Ramos (cell line): ENCODE measurements around the gene MALRD1.
"Not testable (repeated sequence)": the region's sequence is repeated elsewhere in the genome, so short reads cannot be mapped to it uniquely, and the experiment has no call there.

ENCODE experiments used
- in situ Hi-C: fragments of 300-500 bp; cut with MboI; formaldehyde crosslinking; loops from one replicate; pipeline ENCODE4 v1.14.3; 2022; ENCODE audit warnings: low sequenced_read_pairs; ENCODE audit not compliant: unreplicated experiment

Gene MALRD1

DNA sequence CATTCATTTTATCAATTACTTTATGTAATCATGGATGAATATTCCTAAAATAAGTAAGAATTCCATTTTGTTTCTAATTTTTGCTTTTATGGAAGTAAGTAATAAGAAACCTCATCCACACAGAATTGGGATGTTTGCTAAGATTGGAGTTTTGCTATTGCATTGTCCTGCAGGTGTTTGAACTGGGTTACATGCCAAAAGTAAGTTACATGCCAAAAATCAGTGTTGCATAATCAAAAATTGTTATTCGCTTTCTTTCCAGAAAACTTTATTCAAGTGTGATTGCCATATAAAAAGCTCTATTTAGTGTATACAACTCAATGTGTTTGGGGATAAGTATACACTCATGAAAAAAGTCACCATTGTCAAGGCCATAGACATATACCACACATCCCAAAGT is 420.9 kb downstream of the MALRD1 start:
- in situ Hi-C loops = no loop called here

- in situ Hi-C loops = no loop called here
Measured at GRCh38 chr10:19479854-19480253, 431.3 kb downstream of the MALRD1 start.

GRCh38 chr10:19480353-19480752 is 431.8 kb downstream of the MALRD1 start:
- in situ Hi-C loops = no loop called here

DNA sequence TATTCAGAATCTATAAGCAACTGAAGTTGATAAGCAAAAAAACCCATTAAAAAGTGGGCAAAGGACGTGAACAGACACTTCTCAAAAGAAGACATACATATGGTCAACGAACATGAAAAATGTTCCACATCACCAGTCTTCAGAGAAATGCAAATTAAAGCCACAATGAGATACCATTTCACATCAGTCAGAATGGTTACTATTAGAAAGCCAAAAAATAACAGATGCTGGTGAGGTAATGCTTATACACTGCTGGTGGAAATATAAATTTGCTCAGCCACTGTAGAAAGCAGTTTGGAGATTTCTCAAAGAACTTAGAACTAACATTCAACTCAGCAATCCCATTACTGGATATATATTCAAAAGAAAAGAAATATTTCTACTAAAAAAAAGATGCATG is 434.8 kb downstream of the MALRD1 start:
- in situ Hi-C loops = no loop called here

DNA sequence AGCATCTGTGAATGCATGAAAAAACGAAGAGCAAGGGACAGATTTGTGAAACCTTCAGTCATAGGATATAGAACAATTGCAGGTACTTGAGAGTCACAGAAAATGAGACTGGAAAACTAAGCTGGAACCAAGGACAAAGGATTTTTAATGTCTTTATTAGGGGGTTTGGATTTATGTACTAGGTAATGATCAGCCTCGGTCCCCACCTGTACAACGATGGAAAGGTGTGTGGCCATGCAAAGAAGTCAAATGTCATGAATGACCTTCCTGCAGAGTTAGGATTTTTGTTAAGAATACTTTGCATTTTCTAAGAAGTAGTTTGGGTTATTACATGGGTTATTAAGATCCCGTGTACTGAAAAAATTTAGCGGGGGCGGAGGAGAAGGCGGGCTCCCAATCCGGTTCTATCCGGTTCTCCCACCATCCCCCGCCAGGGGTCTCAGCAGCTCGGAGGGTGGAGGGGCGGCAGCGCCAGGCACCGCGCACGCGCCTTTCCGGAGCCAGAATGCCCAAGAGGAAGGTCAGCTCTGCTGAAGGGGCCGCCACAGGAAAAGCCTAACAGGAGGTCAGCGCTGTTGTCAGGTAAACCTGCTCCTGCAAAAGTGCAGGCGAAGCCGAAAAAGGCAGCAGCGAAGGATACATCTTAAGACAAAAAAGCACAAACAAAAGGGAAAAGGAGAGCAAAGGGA is 440.1 kb downstream of the MALRD1 start:
- in situ Hi-C loops = no loop called here

- in situ Hi-C loops = no loop called here
Measured at GRCh38 chr10:19491166-19491565, 442.6 kb downstream of the MALRD1 start.

DNA sequence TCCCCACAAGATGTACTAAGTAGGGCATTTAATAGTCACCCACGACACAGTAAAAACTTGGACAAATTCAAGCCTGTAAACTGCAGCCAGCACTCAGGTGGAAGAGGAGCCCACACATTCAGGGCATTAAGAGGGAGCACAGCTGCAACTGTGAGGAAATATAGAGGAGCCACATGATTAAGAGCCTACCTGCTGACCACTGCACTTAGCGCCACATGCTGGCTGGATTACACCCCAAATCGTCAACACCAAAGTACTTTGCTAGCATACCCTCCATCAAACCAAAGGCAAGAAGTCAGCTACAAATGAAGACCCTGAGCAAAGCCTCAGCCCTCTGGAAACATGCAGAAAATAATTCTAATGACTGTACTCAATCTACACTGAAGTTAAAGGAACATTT is 445.3 kb downstream of the MALRD1 start:
- in situ Hi-C loops = no loop called here

DNA sequence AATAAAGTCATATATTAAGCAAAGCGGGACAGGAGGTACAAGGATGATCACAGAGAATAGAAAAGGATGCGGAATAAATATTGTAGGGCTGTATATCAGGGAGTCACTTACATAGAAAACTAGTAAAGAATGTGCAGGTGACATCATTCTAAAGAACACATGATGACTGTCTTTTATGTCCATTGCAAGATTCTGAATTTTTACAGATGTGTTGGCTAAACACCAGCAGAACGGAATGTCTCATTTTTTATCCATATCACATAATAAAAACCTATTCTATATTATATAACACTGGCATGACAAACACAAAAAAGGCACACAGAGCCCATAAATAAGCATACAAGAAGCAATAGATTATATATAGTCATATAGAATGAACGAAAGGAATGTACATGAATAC is 448.4 kb downstream of the MALRD1 start:
- in situ Hi-C loops = no loop called here

DNA sequence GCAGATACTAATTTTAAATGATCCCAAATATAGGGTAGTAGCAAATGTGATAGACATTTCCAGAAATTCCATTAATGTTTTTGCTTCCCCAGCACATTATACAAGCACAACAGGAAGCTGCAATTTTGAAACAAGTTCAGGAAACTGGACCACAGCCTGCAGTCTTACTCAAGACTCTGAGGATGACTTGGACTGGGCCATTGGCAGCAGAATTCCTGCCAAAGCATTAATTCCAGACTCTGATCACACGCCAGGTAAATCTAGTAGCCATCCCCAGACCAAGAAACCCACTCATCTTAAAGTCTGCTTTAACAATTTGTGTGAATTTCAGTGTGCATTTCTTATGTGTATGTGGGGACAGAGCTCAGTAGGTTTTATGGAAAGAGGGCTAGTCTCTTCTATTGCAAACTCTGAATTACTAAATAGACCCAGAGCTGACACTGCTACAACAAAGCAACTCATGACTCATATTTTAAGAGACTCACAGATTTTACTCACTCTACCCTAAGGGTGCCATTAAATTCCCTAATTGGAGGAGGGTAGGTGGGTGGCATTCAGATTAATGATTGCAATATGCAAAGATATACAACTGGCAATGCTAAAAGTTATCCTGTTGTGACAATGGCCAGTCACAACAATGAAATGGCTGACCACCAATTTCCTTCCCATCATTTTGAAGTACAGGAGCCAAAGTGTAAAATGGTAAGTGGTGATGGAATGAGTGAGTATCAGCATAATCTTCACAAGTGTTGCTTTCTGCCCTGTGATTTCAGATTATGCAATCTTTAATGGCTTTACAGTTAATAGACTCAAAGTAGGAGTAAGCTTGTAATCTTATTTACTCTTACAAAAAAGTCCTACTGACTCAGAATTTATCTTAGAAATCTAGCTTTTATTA is 450.0 kb downstream of the MALRD1 start:
- in situ Hi-C loops = no loop called here

DNA sequence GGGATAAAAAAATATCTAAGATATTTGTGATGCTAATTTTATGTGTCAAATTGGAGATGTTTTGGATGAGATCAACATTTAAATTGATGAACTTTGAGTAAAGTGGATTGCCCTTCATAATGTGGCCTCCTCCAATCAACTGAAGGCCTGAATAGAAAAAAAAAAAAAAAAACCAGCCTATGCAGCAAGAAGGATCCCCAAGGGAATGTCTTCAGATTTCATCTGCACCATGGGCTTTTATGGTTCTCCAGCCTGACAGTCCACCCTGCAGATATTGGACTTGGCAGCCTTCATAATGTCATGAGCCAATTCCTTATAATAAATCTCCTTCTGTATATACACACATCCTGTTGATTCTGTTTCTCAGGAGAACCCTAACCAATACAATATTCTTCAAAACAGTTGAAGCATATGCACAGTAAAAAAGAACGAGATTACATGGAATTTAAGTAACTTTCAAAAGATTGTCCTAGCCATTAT is 450.7 kb downstream of the MALRD1 start:
- in situ Hi-C loops = no loop called here

DNA sequence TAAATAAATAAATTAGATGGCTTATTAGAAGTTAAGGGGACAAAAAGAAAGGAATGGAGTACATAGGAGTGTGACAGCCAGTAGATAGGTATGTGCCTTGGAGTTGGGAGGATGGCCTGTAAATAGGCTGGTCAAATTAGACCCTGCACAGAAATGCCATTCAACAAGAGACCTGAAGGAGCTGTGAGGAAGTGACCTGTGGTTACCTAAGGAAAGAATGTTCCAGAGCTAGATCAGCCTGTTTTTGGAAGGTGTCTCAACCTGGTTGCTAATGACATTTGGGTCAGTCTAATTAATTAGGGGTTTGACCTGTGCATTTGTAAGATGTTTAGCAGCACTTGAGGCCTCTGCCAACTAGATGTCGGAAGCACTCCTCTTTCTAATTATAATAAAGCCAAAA is 452.4 kb downstream of the MALRD1 start:
- in situ Hi-C loops = no loop called here

GRCh38 chr10:19505320-19506312 is 457.0 kb downstream of the MALRD1 start:
- in situ Hi-C loops = no loop called here

GRCh38 chr10:19510005-19510732 is 461.6 kb downstream of the MALRD1 start:
- in situ Hi-C loops = not testable (repeated sequence)

DNA sequence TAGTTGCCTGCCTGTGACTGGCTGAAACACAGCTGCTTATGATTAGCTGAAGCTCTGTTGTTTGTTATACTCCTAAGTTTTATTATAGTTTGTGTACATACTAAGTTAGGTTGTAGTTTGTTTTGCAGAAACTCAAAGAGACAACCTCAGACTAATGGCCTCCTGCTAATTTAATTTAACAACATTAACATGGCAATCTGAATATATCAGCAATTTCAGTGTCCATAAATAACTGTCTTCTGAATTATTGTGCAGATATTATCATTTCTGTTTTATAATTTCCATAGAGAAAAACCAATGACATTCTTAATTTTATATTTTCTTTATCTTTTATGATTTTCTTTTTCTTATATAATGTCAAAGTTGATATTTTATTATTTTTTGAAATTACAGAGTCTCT is 469.5 kb downstream of the MALRD1 start:
- in situ Hi-C loops = no loop called here

DNA sequence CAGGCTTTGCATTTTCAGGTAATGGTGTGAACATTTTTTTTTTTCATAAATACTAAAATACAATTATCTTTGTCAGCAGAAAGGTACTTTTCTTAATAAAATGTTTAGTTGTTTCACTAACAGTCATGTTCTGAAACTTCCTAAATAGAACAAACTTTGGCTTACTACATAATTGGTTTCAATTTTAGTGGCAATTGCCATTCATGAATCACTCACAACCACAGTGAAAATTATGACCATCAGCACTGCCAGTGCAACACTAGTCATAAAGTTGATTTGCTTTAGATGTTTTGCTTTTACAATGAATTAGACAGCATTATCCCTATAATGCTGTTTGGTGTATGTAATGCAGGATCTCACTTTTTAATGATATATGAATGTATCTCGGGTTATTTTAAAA is 470.0 kb downstream of the MALRD1 start:
- in situ Hi-C loops = no loop called here

GRCh38 chr10:19531324-19531723 is 482.7 kb downstream of the MALRD1 start:
- in situ Hi-C loops = no loop called here

GRCh38 chr10:19532411-19532810 is 483.8 kb downstream of the MALRD1 start:
- in situ Hi-C loops = no loop called here

DNA sequence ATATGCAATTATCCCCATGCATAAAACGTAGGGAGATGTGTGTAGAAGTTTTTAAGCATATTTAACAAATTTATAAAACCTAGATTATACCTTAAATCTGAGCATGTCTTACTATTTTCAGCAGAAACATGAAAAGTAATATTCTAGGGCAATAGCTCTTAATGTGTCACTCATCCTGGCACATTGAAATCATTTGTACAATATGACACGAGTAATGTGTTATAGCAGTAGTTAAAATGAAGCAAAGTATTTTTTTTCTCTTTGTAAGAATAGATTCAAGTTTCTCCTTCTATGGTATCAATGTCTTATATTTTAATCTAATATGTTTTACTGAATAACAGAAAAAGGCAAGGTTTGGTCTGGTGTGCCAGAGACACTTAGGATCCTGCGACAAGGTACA is 492.7 kb downstream of the MALRD1 start:
- in situ Hi-C loops = no loop called here

DNA sequence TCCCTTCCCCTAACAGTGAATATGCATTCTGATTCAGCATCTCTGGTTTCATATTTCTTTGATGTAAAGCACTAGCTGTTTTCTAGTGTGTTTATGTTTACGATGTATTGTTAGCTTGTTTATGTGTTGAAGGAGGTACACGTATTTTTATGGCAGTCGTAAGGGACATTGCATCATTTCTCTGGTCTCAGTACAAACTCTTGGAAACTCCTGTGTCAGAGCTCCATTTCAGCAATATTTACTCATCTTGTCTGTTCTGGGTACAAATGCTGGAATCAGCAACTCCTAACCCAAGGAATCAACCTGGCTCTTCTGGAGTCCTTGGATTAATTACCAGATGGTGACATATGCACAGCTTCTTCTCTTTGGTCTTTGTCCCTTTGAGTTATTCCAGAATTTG is 497.6 kb downstream of the MALRD1 start:
- in situ Hi-C loops = no loop called here

- in situ Hi-C loops = no loop called here
Measured at GRCh38 chr10:19549503-19549902, 500.9 kb downstream of the MALRD1 start.
